NCI-H2081 treated with DMSO at 0.1 percent for 48 hours (cell line): Measurements from ENCODE around the gene SMTNL2.
"Not testable (repeated sequence)": the region's sequence is repeated elsewhere in the genome, so short reads cannot be mapped to it uniquely, and the experiment has no call there.

Source experiments
- DNase-seq: peaks from one replicate; lab custom pipeline; 2025; lab: John Stamatoyannopoulos, UW

SMTNL2 gene

GRCh38 chr17:4560421-4560820 lies 23.9 kb upstream of the SMTNL2 start, which contains the start of gene GGT6:
Gene GGT6 (minus strand): TSS chr17:4560577. CDS start chr17:4560521, 56 bp downstream.
- DNase-seq: no peak

- no peak for DNase-seq
These were observed 23.5 kb upstream of the SMTNL2 start for GRCh38 chr17:4560837-4561256.

- no peak for DNase-seq
These were observed 22.0 kb upstream of the SMTNL2 start for GRCh38 chr17:4562015-4562969.

- peak; percentile 30 for DNase-seq
These were observed 18.9 kb upstream of the SMTNL2 start for GRCh38 chr17:4565209-4566141.

GRCh38 chr17:4566785-4567184 lies 17.5 kb upstream of the SMTNL2 start:
- peak; percentile 4 for DNase-seq

GRCh38 chr17:4569591-4569990 lies 14.7 kb upstream of the SMTNL2 start:
- DNase-seq: no peak

- DNase-seq: no peak
These were observed 12.2 kb upstream of the SMTNL2 start for GRCh38 chr17:4572131-4572530.

GRCh38 chr17:4573115-4573514 lies 11.2 kb upstream of the SMTNL2 start:
- no peak for DNase-seq

GRCh38 chr17:4573669-4574068 lies 10.7 kb upstream of the SMTNL2 start:
- no peak for DNase-seq

- no peak for DNase-seq
These were observed 9.8 kb upstream of the SMTNL2 start for GRCh38 chr17:4574448-4575045.

GRCh38 chr17:4576161-4576558 lies 8.2 kb upstream of the SMTNL2 start:
- DNase-seq: no peak

GRCh38 chr17:4576729-4577322 lies 7.5 kb upstream of the SMTNL2 start:
- DNase-seq: no peak

GRCh38 chr17:4577386-4577993 lies 6.8 kb upstream of the SMTNL2 start:
- DNase-seq: no peak

- not testable (repeated sequence) for DNase-seq
These were observed 6.0 kb upstream of the SMTNL2 start for GRCh38 chr17:4578349-4578748.

GRCh38 chr17:4579678-4580077 lies 4.7 kb upstream of the SMTNL2 start:
- no peak for DNase-seq

GRCh38 chr17:4580291-4580690 lies 4.0 kb upstream of the SMTNL2 start:
- DNase-seq: no peak

- DNase-seq: no peak
These were observed 2.2 kb upstream of the SMTNL2 start for GRCh38 chr17:4582101-4582501.

- DNase-seq: no peak
These were observed 1.6 kb upstream of the SMTNL2 start for GRCh38 chr17:4582691-4583090.

- DNase-seq: no peak
These were observed 1.1 kb upstream of the SMTNL2 start for GRCh38 chr17:4583206-4583605.

GRCh38 chr17:4583782-4584100 lies 588 bp upstream of the SMTNL2 start:
- no peak for DNase-seq

GRCh38 chr17:4584917-4585637 lies 748 bp downstream of the SMTNL2 start:
- DNase-seq: no peak
